HFF-Myc (cell line): ENCODE data around the gene GPR39.

Experiments
- DNase-seq: peaks from one replicate; pipeline ENCODE4 v3.0.0-alpha.2; 2011; ENCODE audit warnings: low read depth; ENCODE audit errors: extremely low read depth
- H3K4me3 ChIP-seq: replicated peaks from 2 replicates; pipeline ENCODE4 v1.5.1; 2011; ENCODE audit warnings: low read depth, mild to moderate bottlenecking, control low read depth, low read length
- TF ChIP-seq, protein P1 (sequence below): IDR thresholded peaks from 2 replicates; pipeline ENCODE4 v1.5.1; 2012; ENCODE audit warnings: mild to moderate bottlenecking, low read depth, low read length, control low read depth; ENCODE audit errors: missing control alignments

GPR39 gene

GRCh38 chr2:132656266-132656975, 239.8 kb downstream of the GPR39 start:
- DNase-seq: no peak
- TF ChIP-seq, protein P1, sequence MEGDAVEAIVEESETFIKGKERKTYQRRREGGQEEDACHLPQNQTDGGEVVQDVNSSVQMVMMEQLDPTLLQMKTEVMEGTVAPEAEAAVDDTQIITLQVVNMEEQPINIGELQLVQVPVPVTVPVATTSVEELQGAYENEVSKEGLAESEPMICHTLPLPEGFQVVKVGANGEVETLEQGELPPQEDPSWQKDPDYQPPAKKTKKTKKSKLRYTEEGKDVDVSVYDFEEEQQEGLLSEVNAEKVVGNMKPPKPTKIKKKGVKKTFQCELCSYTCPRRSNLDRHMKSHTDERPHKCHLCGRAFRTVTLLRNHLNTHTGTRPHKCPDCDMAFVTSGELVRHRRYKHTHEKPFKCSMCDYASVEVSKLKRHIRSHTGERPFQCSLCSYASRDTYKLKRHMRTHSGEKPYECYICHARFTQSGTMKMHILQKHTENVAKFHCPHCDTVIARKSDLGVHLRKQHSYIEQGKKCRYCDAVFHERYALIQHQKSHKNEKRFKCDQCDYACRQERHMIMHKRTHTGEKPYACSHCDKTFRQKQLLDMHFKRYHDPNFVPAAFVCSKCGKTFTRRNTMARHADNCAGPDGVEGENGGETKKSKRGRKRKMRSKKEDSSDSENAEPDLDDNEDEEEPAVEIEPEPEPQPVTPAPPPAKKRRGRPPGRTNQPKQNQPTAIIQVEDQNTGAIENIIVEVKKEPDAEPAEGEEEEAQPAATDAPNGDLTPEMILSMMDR: no peak
- H3K4me3 ChIP-seq: no peak overlapping the region

DNA sequence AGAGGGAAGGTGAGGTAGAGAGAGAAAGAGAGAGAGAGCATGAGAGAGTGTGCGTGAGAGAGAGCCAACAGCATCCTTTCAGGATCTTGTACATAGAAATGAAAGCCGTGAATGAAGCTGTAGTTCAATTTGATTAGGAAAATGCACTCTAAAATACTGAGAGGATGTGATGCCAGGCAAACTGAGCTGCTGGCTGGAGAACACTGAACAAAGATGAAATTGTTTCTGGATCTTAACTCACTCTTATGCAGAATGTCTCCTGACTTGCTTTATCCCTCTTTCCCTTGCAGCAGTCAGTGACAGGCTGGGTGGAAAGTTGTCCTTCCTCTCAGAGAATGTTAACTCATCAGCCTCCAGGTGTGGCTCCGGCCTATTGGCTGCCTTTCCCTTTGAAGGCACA, 242.7 kb downstream of the GPR39 start:
- no peak for DNase-seq
- no peak overlapping the region for H3K4me3 ChIP-seq
- TF ChIP-seq, protein P1: no peak

DNA sequence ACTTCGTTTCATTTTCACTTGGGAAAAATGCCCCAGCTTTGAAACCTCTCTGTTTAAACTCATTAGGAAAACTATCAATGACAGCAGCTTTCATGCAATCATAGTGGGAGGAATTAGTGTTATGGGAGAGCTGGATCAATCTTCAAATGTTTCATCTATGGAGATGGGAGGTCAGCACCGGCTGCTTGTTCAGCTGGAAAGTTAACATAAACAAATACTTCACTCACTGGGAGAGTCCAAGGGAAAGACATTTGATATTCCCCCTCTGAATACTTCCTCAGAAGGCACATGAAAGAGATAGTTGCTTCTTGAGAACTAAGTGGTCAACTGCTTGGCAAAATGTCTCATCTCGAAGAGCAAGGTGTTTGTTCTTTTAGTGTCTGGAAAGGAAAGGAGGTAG, 246.1 kb downstream of the GPR39 start:
- no peak overlapping the region for H3K4me3 ChIP-seq
- TF ChIP-seq, protein P1: no peak
- no peak for DNase-seq

- no peak for DNase-seq
- TF ChIP-seq, protein P1: no peak
- H3K4me3 ChIP-seq: no peak overlapping the region
These were observed 247.5 kb downstream of the GPR39 start for GRCh38 chr2:132664096-132664495.

- H3K4me3 ChIP-seq: no peak overlapping the region
- TF ChIP-seq, protein P1: no peak
- DNase-seq: no peak
These were observed 249.0 kb downstream of the GPR39 start for GRCh38 chr2:132665401-132666140.

- TF ChIP-seq, protein P1: no peak
These were observed 251.1 kb downstream of the GPR39 start for GRCh38 chr2:132667706-132668105.

More at GRCh38 chr2:132667706-132668105, 251.1 kb downstream of the GPR39 start:
- no peak overlapping the region for H3K4me3 ChIP-seq
- DNase-seq: no peak
